ENCODE results near the gene KIF16B. TPM values are rescaled to one million over a fixed set of nuclear protein-coding genes. Genes with fewer than 3 reads are reported as not detected.

The KIF16B gene
- total RNA-seq, 6 experiments from 2014 or later, result 0.31 to 3.4 (median 3.2) TPM

GRCh38 chr20:16472045-16472872, 101.0 kb downstream of the KIF16B start:
- H3K4me1 Mint-ChIP-seq (ENCODE audit: low read depth), result no peaks in the 10 kb centered on the region; the same call in 1 of the 2 replicates
- H3K36me3 Mint-ChIP-seq (ENCODE audit: low read depth), result no peaks in the 10 kb centered on the region
- H3K27me3 Mint-ChIP-seq (ENCODE audit: insufficient read depth), result no peaks in the 10 kb centered on the region; the same call in 1 of the 2 replicates
- H3K4me3 Mint-ChIP-seq, result no peak overlapping the region
- no peak for TF ChIP-seq CTCF (IDR thresholded peaks at IDR 0.05)
- no peak overlapping the region for H3K27ac Mint-ChIP-seq
- H3K9me3 Mint-ChIP-seq, result no peaks in the 10 kb centered on the region; the same call in none of the 2 replicates
- DNase-seq, result no peak

GRCh38 chr20:16469395-16469905, 103.8 kb downstream of the KIF16B start:
- Mint-ChIP-seq H3K27ac (no peak overlapping the region), H3K27me3 (ENCODE audit: insufficient read depth) (no peaks in the 10 kb centered on the region; the same call in 1 of the 2 replicates), H3K4me3 (no peak overlapping the region), H3K9me3 (peaks cover 5% of the 10 kb centered on the region), H3K4me1 (ENCODE audit: low read depth) (no peaks in the 10 kb centered on the region; the same call in 1 of the 2 replicates), H3K36me3 (ENCODE audit: low read depth) (no peaks in the 10 kb centered on the region)
- TF ChIP-seq CTCF (IDR thresholded peaks at IDR 0.05), result no peak
- no peak for DNase-seq

GRCh38 chr20:16462711-16463110, 110.5 kb downstream of the KIF16B start:
- H3K36me3 Mint-ChIP-seq (ENCODE audit: low read depth), result no peaks in the 10 kb centered on the region
- no peaks in the 10 kb centered on the region; the same call in 1 of the 2 replicates for H3K4me1 Mint-ChIP-seq (ENCODE audit: low read depth)
- peaks cover 12% of the 10 kb centered on the region for H3K9me3 Mint-ChIP-seq
- no peak overlapping the region for H3K4me3 Mint-ChIP-seq
- TF ChIP-seq CTCF (IDR thresholded peaks at IDR 0.05), result no peak
- DNase-seq, result no peak
- no peaks in the 10 kb centered on the region; the same call in 1 of the 2 replicates for H3K27me3 Mint-ChIP-seq (ENCODE audit: insufficient read depth)
- no peak overlapping the region for H3K27ac Mint-ChIP-seq

- no peaks in the 10 kb centered on the region for H3K36me3 Mint-ChIP-seq (ENCODE audit: low read depth)
- no peak for DNase-seq
- H3K27ac Mint-ChIP-seq, result no peak overlapping the region
- peaks cover 7% of the 10 kb centered on the region for H3K9me3 Mint-ChIP-seq
- H3K4me1 Mint-ChIP-seq (ENCODE audit: low read depth), result no peaks in the 10 kb centered on the region; the same call in 1 of the 2 replicates
- no peak for TF ChIP-seq CTCF (IDR thresholded peaks at IDR 0.05)
- H3K4me3 Mint-ChIP-seq, result no peak overlapping the region
- H3K27me3 Mint-ChIP-seq (ENCODE audit: insufficient read depth), result no peaks in the 10 kb centered on the region; the same call in 1 of the 2 replicates
Observed at GRCh38 chr20:16459019-16459700, 114.1 kb downstream of the KIF16B start.

GRCh38 chr20:16457514-16457913, 115.7 kb downstream of the KIF16B start:
- TF ChIP-seq CTCF (IDR thresholded peaks at IDR 0.05), result no peak
- H3K9me3 Mint-ChIP-seq, result no peaks in the 10 kb centered on the region; the same call in none of the 2 replicates
- no peaks in the 10 kb centered on the region for H3K27me3 Mint-ChIP-seq (ENCODE audit: insufficient read depth)
- no peak overlapping the region for H3K27ac Mint-ChIP-seq
- no peak overlapping the region for H3K4me3 Mint-ChIP-seq
- no peaks in the 10 kb centered on the region for H3K36me3 Mint-ChIP-seq (ENCODE audit: low read depth)
- H3K4me1 Mint-ChIP-seq (ENCODE audit: low read depth), result no peaks in the 10 kb centered on the region; the same call in 1 of the 2 replicates
- no peak for DNase-seq
